Stimulated activated CD8-positive, alpha-beta memory T cell treated with anti-CD3 and anti-CD28 coated beads, Interleukin-4, amount 100 ng/mL, for 1 hour (primary cell): ENCODE measurements around the gene PSME4.
A peak's percentile ranks its signal among the peaks of the same experiment; 100 is the strongest.
"Not testable (repeated sequence)": the region's sequence is repeated elsewhere in the genome, so short reads cannot be mapped to it uniquely, and the experiment has no call there.

Experiments used
- DNase-seq, 2 donors: peaks; one replicate each; pipeline ENCODE4 v3.0.0-alpha.2; 2020; ENCODE audit warnings: low read depth in 2 of 2, low spot score in 1 of 2

The PSME4 gene

DNA sequence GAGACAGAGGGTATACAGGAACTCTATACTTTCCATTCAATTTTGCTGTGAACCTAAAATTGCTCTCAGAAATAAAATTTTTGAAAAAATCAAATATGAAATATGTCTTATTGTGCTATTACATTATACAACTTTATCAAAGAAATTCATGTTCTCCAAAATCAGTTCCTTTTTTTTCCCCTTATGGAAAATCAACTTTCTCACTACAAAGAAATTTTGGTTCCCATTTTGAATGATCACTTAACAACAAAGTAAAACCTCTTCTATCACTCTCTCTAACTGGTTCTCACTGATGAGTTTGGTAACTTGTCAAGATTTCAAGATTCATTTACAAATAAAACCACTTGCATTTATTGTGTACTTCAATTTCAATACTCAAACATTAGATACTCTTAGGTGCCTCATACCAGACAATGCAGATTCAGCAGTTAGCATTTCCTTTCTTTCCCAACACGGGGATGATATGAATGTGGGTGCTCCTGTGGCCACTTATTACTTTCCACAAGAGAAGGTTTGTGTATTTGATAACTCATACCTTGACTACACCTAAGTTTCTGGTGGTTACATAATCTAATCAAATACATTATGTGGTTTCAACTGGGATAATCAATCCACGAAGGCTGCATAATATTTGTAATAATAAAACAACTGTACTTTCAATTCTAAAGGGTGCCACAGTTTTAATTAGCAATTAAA is 6.4 kb downstream of the PSME4 start:
- no peak for DNase-seq

DNA sequence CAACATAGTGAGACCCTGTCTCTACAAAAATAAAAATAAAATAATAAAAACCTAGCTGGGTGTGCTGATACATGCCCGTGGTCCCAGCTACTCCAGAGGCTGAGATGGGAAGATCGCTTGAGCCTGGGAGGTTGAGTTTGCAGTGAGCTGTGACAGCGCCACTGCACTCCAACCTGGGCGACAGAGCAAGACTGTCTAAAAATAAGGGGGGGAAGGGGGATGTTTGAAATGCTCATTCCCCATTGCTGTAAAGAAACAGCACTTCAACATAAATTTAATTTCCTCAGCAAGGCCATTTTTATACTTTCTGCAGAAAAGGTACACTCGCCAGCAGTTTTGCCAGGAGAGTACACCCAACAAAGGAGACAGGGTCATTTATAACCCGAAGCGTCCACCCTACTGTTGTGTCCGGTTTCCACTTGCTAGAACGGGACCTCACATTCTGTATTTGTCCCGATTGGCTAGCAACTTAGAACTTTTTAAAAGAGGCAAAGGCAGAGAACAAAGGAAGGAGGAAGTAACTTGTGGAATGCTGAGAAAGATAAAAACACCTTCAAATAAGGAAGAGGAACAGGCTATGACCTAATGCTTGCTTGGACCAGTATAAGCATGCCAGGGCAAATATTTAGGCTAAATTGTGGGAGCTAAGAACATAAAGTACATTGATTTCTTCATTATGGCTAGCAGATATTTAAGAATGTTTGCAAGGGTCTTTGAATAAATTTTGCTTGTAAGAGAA is 9.1 kb downstream of the PSME4 start:
- not testable (repeated sequence) for DNase-seq

DNA sequence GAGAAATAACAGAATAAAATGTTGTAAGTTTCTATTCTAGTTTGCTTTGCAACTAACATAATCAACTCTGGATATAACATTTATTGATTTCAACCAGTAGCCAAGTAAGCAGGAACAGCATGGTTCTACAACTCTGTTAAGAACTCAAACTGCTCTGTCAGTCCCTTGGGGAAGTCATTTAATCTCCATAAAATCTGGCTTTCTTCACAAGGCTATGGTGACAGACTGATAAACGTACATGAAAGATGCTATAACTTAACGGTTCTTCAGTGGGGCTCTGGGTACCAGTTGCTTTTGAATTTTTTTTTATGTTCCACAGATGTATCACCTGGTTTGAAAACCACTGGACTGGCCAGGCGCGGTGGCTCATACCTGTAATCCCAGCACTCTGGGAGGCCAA is 10.3 kb downstream of the PSME4 start:
- DNase-seq: no peak

DNA sequence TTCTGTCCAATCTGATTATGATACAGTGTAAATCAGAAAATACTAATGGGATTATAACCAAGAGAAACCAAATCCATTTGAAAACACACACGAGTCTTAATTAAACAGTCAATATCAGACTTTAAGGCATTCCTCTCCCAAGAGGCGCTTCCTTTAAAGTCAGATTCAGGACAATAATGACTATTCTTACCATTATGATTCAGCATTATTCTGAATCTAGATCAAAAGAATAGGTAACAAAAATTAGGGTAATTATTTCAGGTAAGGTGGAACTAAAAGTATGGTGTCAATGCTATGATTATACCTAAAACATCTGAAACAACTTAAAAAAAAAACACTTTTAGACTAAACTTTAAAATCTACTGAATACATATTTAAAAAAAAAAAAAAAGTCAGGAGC is 12.3 kb downstream of the PSME4 start:
- no peak for DNase-seq

DNA sequence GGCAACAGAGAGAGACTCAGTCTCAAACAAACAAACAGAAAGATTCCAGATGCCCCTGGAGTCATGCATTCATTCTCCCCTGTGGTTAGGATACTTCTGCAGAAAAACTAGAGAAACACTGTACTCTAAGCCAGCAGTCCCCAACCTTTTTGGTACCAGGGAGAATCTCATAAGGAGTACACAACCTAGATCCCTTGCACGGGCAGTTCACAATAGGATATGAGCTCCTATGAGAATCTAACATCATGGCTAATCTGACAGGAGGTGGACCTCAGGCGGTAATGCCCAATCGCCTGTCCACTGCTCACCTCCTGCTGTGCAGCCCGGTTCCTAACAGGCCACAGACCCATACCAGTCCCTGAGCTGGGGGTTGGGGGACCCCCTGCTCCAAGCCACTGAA is 18.3 kb downstream of the PSME4 start:
- DNase-seq: no peak

DNA sequence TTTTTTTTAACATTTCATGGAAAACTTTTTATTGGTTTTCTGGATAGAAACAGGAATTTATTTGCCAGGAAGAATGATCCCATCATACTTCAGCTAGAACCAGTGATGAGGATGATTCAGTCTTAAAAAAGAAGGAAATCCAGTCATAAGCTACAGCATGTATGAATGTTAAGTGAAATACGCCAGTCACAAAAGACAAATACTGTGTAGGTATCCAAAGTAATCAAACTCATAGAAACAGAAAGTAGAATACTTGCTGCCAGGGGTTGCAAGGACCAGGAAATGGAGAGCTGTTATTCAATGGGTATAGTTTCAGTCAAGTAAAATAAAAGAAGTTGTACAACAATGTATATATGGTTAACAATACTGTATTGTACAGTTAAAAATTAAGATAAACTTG is 21.3 kb downstream of the PSME4 start:
- no peak for DNase-seq

DNA sequence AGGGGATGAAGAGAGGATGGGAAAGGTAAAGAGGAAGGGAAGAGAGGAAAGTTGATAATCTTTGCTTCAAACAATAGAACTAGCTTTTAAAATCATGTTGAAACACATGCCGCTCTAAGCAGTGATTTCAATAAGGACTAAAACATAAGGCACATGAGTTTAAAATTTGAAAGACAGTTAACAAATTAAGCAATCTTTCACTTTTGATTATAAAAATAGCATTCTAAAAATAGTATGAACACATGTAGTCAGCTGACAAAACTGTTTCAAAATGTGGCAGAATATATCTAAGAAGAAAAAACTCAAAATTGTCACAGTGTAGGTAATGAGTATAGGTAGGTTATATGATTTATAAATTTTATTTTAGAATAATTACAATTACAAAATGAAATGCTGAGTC is 25.3 kb downstream of the PSME4 start:
- no peak for DNase-seq

DNA sequence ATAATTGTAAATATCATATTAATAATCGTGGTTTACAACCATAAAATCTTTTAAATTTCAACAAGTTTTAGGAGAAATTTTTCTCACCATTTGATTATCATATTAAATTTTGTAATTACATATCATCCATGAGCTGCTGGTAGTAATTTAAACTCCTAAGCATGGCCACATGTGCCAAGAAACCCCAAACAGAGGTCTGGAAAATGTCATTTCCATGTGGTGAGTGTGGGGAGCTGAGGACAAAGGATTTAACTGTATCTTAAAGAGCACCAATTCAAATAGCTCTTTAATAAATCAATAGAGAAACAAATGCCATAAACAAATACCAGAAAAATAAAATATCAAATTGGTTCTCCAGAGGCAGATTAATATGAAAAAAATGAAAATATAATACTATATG is 26.3 kb downstream of the PSME4 start:
- DNase-seq: no peak

DNA sequence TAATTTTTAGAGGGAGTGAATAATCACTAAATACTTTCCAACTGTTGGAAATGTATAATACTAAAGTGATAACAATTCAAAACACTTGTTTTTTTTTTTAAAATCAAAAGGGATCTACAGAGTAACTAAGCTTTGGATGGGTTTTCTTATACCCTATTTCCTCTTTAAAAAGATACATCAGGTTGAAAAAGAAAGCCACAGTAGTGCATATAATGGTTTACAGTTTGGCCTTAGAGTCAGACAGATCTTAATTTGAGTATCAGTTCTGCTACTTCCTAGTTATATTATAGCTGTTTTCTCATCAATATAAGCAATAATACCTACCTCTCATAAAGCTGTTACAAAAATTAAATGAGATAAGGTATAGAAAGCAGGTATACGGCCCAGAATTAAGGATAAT is 28.5 kb downstream of the PSME4 start:
- DNase-seq: no peak

DNA sequence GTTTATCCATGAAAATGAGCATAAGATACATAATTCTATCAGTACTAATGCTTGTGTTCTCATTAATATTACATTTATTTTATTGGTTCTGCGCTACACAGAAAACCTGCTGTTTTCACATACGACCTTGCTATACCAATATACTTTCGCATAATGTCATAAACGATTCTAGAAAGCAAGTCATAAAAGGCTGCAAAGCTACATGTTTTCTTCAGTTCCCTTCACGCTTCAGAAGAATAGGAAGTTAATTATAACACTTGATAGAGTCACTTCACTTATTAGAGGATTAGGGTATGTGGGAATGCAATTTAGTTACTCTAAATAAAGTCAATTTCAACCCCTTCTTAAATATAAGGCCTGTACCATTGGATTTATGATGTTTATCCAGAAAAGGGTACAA is 29.0 kb downstream of the PSME4 start:
- no peak for DNase-seq

DNA sequence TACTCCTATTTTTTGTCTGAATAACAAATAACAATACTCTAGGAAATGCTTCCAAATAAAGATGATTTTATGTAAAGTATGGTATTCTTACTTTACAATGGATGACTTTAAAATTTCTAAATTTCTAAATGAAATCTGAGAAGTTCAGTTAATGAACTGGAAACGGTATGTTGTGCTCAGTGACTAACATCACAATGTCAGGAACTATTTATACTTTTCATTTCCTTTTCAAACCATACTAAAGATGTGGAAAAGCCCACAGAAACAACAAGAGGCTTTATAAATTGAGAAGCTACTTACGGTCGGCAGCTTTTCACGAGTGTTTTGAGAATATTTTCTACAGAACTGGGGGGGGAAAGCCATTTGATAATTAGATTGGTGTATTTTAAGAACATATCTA is 31.1 kb downstream of the PSME4 start:
- no peak for DNase-seq

DNA sequence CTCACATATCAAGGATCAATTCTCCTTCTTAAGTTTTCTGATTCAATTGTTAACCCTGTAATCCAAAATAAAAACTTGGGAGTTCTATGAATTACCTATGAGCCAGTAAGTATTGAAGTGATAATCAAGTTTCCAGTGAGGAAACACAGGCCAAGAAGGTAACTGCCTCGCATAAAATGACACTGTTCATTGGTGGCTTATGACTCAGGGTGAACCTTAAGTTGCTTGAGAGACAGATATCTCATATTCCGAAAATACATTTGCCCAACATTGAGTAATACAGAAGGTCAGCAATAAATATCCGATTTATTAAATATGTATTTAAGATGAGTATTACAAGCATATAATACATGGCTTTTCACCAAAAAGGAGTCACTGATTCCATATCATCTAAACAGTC is 31.9 kb downstream of the PSME4 start:
- DNase-seq: no peak

DNA sequence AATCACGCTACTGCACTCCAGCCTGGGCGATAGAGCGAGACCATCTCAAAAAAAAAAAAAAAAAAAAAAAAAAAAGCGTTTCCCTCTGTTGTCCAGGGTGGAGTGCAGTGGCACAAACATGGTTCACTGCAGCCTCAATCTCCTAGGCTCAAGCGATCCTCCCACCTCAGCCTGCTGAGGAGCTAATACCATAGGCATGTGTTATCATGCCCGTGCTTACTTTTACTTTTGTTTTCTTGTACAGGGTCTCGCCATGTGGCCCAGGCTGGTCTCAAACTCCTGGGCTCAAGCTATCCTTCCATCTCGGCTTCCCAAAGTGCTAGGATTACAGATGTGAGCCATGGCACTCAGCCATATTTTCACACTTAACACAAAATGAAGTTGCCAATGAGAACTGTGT is 37.5 kb downstream of the PSME4 start:
- DNase-seq: no peak

DNA sequence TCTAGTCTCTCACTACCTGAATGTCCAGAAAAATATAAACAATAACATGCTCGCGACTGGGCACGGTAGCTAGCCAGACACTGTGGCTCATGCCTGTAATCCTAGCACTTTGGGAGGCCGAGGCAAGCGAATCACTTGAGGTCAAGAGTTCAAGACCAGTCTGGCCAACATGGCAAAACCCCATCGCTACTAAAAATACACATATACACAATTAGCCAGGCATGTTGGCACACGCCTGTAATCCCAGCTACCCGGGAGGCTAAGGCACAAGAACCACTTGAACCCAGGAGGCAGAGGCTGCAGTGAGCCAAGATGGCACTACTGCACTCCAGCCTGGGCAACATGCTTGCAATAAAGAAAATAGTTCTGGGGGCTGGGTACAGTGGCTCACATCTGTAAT is 44.5 kb downstream of the PSME4 start:
- DNase-seq: not testable (repeated sequence)

DNA sequence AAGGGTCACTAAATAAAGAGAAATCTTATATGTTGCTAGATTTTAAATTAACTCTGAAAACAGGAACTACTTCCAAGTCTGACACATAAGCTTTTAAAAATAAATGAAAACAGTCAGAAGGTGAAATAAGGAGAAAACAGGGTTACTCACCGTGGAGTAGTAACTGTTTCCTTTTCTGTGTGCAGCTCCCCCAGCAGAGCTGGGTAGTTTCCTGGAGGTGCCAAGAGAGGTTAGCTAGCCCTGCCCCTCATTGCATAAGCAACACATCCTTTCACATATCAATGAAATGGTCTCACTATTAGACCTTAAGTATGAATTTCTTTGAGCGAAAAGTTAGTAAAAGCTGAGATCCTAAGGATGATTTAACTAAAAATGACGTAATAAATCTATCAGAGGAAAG is 57.1 kb downstream of the PSME4 start:
- DNase-seq: peak in 1 of 2 donors; percentile 6

DNA sequence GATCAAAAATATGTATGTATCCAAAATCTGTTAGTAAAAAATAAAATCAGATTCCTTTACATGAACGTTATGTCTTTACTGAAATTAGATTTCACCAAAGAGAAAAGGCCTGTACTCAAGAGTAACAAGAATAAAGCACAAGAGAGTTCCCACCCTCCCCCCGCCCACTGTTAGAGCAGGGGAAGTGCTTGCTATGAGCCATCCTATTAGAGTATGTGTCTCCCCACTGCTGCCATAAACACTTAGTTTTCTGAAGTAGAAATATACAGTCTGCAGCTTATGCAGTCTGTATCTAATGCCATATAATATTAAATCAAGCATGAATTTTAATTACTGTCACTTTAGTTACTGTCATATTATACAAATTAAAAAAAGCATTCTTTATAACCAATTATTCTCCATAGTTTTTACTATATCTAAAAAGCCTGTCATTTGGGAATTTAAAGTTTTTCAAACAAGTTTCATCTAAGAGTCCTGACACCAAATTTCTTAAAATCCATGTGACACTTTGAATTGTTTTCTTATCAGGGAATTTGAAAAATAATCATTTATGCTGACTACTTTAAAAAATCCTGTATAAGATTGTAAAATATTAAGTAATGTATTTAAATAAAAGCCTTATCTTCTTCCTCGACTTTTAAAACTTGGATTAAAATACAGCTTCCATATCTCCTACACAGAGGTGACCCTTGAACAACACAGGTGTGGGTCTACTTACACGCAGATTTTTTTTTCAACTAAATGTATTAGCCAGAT is 59.2 kb downstream of the PSME4 start:
- DNase-seq: no peak

DNA sequence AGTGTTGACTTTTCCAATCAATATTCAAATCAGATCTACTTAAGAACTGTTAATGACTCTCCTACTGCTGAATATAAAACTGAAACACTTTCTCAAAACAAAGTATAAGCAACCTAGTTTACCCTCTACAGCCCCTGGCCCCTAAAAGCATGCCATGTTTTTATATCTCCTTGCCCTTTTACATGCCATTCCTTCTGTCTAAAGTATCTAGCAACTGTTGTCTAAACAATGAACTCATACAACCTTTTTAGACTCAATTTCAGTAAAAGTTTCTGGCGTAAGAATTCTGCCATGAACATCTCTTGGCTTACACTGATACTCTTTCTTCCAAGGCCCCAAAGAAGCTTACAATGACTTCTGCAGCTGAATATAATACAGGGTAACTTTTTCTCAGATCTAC is 63.2 kb downstream of the PSME4 start:
- no peak for DNase-seq

DNA sequence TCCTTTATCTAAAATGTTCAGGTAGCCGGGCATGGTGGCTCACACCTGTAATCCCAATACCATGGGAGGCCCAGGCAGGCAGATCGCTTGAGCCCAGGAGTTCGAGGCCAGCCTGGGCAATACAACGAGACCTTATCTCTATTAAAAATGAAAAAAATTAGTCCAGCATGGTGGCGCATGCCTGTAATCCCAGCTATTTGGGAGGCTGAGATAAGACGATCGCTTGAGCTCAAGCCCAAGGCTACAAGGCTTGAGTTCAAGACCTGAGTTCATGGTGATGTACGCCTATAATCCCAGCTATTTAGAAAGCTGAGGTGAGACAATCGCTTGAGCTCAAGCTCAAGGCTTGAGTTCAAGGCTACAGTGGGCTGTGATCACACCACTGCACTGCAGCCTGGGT is 65.4 kb downstream of the PSME4 start:
- no peak for DNase-seq

DNA sequence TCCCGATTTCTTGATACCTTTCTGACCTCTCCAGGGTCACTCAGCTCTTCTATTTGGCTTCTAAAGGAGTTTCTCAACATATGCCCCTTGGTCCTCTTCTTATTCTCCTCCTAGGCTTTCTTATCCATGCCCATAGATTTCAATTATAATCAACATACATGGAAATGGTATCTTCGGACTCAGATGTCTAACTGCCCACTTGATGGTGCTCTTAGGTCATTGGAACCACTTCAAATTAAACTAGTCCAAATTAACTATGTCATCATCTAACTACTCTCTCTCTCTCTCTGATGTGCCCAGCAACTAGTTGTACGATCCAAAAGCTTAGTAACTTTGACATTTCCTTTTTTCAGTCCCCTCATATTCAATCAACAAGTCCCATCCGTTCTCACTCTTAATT is 67.8 kb downstream of the PSME4 start:
- DNase-seq: no peak

DNA sequence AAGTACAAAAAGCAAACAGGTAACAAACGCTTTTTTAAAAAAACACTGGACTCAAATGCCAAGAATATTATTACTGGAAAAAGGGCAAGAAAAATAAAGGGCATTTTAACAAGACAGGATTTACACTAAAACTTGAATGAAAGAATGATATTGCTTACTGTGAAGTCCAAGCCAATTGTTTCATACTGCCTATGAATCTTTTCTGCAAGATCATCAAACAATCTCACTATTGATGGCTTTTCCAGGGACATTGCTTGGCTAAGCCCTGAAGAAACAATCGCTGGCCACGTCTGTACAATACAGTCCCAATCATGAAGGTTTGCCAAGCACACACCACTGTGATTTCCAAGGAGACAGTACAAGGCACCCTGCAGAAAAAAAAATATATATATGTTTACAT is 69.6 kb downstream of the PSME4 start:
- no peak for DNase-seq

DNA sequence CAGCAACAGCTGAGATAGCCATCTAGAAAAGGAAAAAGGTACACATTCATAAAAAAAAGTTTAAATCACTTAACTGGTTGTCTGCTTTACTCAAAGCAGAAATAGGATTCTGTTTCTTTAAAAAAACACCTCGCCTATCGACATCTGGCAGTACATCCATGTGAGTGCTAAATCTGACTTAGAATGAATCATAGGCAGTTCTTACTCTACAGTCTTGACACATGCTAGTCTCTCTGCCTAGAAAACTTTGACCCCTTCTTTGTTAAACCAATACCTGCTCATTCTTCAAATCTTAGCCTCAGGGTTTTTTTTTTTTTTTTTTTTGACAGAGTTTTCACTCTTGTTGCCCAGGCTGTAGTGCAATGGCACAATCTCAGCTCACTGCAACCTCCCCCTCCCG is 73.9 kb downstream of the PSME4 start:
- DNase-seq: no peak
